Osteoblast (primary cell): ENCODE data around the gene PIK3R6. TPM values are rescaled to one million over a fixed set of nuclear protein-coding genes. Genes with fewer than 3 reads are reported as not detected.
A peak's percentile ranks its signal among the peaks of the same experiment; 100 is the strongest.

Experiments
- DNase-seq: peaks from one replicate; pipeline ENCODE4 v3.0.0; 2011; ENCODE audit warnings: low spot score, mixed read lengths; ENCODE audit not compliant: insufficient read length; ENCODE audit errors: missing footprints
- H2AFZ ChIP-seq: 2 replicates; pipeline ENCODE4 v1.6.0; 2011; ENCODE audit warnings: mild to moderate bottlenecking, low read length
- H3K27ac ChIP-seq: 2 replicates; pipeline ENCODE4 v1.5.1; 2011; ENCODE audit warnings: mild to moderate bottlenecking, low read depth, low read length, moderate library complexity
- H3K27me3 ChIP-seq: 2 replicates; pipeline ENCODE4 v1.6.0; 2012; ENCODE audit warnings: mild to moderate bottlenecking, control low read depth, inconsistent platforms, low read length, moderate library complexity; ENCODE audit not compliant: insufficient read depth
- H3K36me3 ChIP-seq: 2 replicates; pipeline ENCODE4 v1.5.1; 2011; ENCODE audit warnings: mild to moderate bottlenecking, low read length, control low read depth, moderate library complexity; ENCODE audit not compliant: insufficient read depth
- H3K4me1 ChIP-seq: 2 replicates; pipeline ENCODE4 v1.5.1; 2011; ENCODE audit warnings: mild to moderate bottlenecking, low read length, control low read depth, moderate library complexity; ENCODE audit not compliant: insufficient read depth
- H3K4me2 ChIP-seq: 2 replicates; pipeline ENCODE4 v1.6.0; 2011; ENCODE audit warnings: mild to moderate bottlenecking, low read length; ENCODE audit not compliant: insufficient read depth
- H3K4me3 ChIP-seq: fragments of 200-600 bp; sonication (generic); 3 replicates; pipeline ENCODE4 v1.5.1; 2012; ENCODE audit warnings: mild to moderate bottlenecking, low read length, inconsistent platforms; ENCODE audit not compliant: insufficient read depth
- H3K79me2 ChIP-seq: 2 replicates; pipeline ENCODE4 v1.6.0; 2012; ENCODE audit warnings: mild to moderate bottlenecking, low read length, control low read depth, inconsistent platforms; ENCODE audit not compliant: insufficient read depth
- H3K9me3 ChIP-seq: 2 replicates; pipeline ENCODE4 v1.5.1; 2011; ENCODE audit warnings: low read depth, low read length, control low read depth
- H4K20me1 ChIP-seq: 2 replicates; pipeline ENCODE4 v1.6.0; 2012; ENCODE audit warnings: mild to moderate bottlenecking, low read length, control low read depth; ENCODE audit not compliant: insufficient read depth
- CTCF ChIP-seq: IDR thresholded peaks from 2 replicates; pipeline ENCODE4 v1.5.1; 2011; ENCODE audit warnings: mild to moderate bottlenecking, low read depth, low read length, moderate library complexity; ENCODE audit errors: extremely low read depth
- total RNA-seq: library from RNA; depleted of rRNA; stranded (reverse); fragments of >200 nt; gene quantifications from 2 replicates; pipeline ENCODE4 v1.2.3, GENCODE V29; 2012

The PIK3R6 gene
- total RNA-seq, 1 donor = not detected

DNA sequence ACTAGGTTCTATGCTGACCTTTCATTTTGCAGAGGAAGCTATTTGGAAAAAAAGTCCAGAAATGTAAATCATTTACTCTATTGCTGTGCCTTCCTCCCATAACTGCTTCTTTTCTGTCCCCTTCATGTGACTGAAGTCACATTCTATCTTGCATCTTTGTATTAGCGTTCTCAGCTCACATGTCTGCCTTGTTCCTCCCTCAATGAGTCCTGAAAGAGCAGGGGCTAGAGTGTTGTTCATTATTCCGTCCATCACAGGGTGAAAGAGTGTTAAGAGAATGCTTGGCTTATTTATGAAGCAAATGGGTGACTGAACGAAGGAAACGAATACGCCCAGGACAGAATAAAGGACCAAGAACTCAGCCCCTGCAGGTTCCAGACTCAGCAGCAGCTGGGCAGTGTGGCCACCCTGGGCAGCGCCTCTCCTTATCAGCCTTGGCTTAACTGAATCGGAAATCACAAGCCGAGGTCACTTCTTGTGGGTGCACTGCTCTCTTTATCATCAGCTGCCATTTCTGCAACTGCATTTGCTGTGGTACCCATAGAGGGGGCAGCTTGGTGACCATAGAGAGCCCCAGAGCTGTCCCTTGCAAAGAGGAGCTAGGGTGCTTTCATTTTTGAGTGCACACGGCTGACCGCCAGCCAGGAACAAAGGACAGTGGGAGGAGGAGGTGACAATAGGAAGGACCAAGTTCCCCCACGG is 1.8 kb upstream of the PIK3R6 start:
- Histone ChIP-seq H3K9me3 (no peaks in the 10 kb centered on the region), H3K4me3 (no peak overlapping the region), H3K36me3 (no peaks in the 10 kb centered on the region), H2AFZ (no peak overlapping the region), H3K4me2 (no peak overlapping the region), H3K4me1 (no peaks in the 10 kb centered on the region), H4K20me1 (no peaks in the 10 kb centered on the region), H3K27me3 (peaks cover 39% of the 10 kb centered on the region), H3K27ac (no peak overlapping the region), H3K79me2 (no peaks in the 10 kb centered on the region)
- peak; percentile 48 for DNase-seq
- TF ChIP-seq CTCF = no peak

- DNase-seq = peak; percentile 52
- TF ChIP-seq CTCF = no peak
- peaks cover 33% of the 10 kb centered on the region for H3K27me3 ChIP-seq
- H3K4me1 ChIP-seq = no peaks in the 10 kb centered on the region
- H2AFZ ChIP-seq = no peak overlapping the region
- no peak overlapping the region for H3K4me3 ChIP-seq
- no peaks in the 10 kb centered on the region for H3K36me3 ChIP-seq
- no peak overlapping the region for H3K27ac ChIP-seq
- no peaks in the 10 kb centered on the region for H3K9me3 ChIP-seq
- no peak overlapping the region for H3K4me2 ChIP-seq
- no peaks in the 10 kb centered on the region for H3K79me2 ChIP-seq
- no peaks in the 10 kb centered on the region for H4K20me1 ChIP-seq
These were observed 1.1 kb upstream of the PIK3R6 start for GRCh38 chr17:8868529-8868951.

- H3K79me2 ChIP-seq = no peaks in the 10 kb centered on the region
- no peak overlapping the region for H3K4me3 ChIP-seq
- H3K4me1 ChIP-seq = no peaks in the 10 kb centered on the region
- H3K27me3 ChIP-seq = peaks cover 30% of the 10 kb centered on the region
- no peak overlapping the region for H3K27ac ChIP-seq
- no peak overlapping the region for H3K4me2 ChIP-seq
- H2AFZ ChIP-seq = no peak overlapping the region
- H4K20me1 ChIP-seq = no peaks in the 10 kb centered on the region
- H3K36me3 ChIP-seq = no peaks in the 10 kb centered on the region
- no peak for TF ChIP-seq CTCF
- DNase-seq = no peak
- H3K9me3 ChIP-seq = no peaks in the 10 kb centered on the region
These were observed 618 bp upstream of the PIK3R6 start for GRCh38 chr17:8868092-8868491.

DNA sequence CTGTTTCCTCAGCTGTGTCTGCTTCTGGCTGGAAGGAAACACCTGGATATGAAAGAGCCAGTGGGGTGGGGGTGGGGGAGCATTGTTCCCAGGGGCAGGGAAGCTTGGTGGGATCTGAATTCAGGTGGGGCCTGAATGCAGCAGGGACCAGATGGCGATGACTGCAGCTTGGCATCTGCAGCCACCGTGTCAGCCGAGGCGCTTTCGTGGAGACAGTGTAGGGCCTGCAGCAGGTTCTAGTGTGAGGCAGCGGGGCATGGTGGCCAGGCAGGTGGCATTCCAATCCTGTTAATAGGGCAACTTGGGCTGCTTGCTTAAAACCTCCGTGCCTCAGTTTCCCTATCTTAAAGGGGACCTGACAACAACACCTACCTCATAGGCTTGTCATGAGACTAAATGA is 1.7 kb downstream of the PIK3R6 start:
- DNase-seq = peak; percentile 34
- Histone ChIP-seq H3K79me2 (no peaks in the 10 kb centered on the region), H3K4me2 (no peak overlapping the region)

More for the DNA sequence above, 1.7 kb downstream of the PIK3R6 start:
- peaks cover 25% of the 10 kb centered on the region for H3K27me3 ChIP-seq
- no peak overlapping the region for H2AFZ ChIP-seq
- no peaks in the 10 kb centered on the region for H3K4me1 ChIP-seq
- no peaks in the 10 kb centered on the region for H4K20me1 ChIP-seq
- no peak overlapping the region for H3K27ac ChIP-seq
- H3K36me3 ChIP-seq = no peaks in the 10 kb centered on the region
- no peak overlapping the region for H3K4me3 ChIP-seq
- TF ChIP-seq CTCF = no peak
- no peaks in the 10 kb centered on the region for H3K9me3 ChIP-seq
